H54 (cell line): ENCODE results near the gene KDM4B.
"Not testable (repeated sequence)": the region's sequence is repeated elsewhere in the genome, so short reads cannot be mapped to it uniquely, and the experiment has no call there.

Source experiments
- DNase-seq: peaks from one replicate; pipeline ENCODE4 v3.0.0; 2011; ENCODE audit warnings: low spot score, mixed read lengths; ENCODE audit not compliant: insufficient read length
- FAIRE-seq: peaks from 3 replicates; lab custom pipeline; 2011; peaks lifted over from hg19 to GRCh38; lab: Jason Lieb, UNC
- POLR2A ChIP-seq: IDR thresholded peaks from 2 replicates; pipeline ENCODE4 v1.6.1; 2011; ENCODE audit warnings: low read depth, mild to moderate bottlenecking, low read length

The KDM4B gene

GRCh38 chr19:5188548-5189317 is 219.8 kb downstream of the KDM4B start:
- no peak for TF ChIP-seq POLR2A
- no peak for FAIRE-seq
- DNase-seq = no peak

- TF ChIP-seq POLR2A = no peak
- FAIRE-seq (no peak), DNase-seq (no peak)
Measured at GRCh38 chr19:5189318-5189607, 220.3 kb downstream of the KDM4B start.

GRCh38 chr19:5191091-5191490 is 222.2 kb downstream of the KDM4B start:
- no peak for DNase-seq
- no peak for FAIRE-seq
- no peak for TF ChIP-seq POLR2A

- TF ChIP-seq POLR2A = no peak
- FAIRE-seq (no peak), DNase-seq (no peak)
Measured at GRCh38 chr19:5192568-5192967, 223.7 kb downstream of the KDM4B start.

- FAIRE-seq (no peak), DNase-seq (no peak)
Measured at GRCh38 chr19:5193192-5193591, 224.3 kb downstream of the KDM4B start.

GRCh38 chr19:5194641-5195040 is 225.7 kb downstream of the KDM4B start:
- no peak for FAIRE-seq
- DNase-seq = no peak
- TF ChIP-seq POLR2A = no peak

More at GRCh38 chr19:5193192-5193591, 224.3 kb downstream of the KDM4B start:
- TF ChIP-seq POLR2A = no peak

- FAIRE-seq, DNase-seq: not testable (repeated sequence)
Measured at GRCh38 chr19:5195587-5195986, 226.7 kb downstream of the KDM4B start.

GRCh38 chr19:5196832-5197231 is 227.9 kb downstream of the KDM4B start:
- TF ChIP-seq POLR2A = no peak
- no peak for FAIRE-seq
- DNase-seq = no peak

- no peak for TF ChIP-seq POLR2A
- DNase-seq (no peak), FAIRE-seq (no peak)
Measured at GRCh38 chr19:5200844-5201243, 231.9 kb downstream of the KDM4B start.

- no peak for TF ChIP-seq POLR2A
- no peak for FAIRE-seq
Measured at GRCh38 chr19:5202553-5202952, 233.6 kb downstream of the KDM4B start.

More at GRCh38 chr19:5202553-5202952, 233.6 kb downstream of the KDM4B start:
- no peak for DNase-seq
